Osteoblast (primary cell): ENCODE data around the gene KNSTRN. TPM values are rescaled to one million over a fixed set of nuclear protein-coding genes. Genes with fewer than 3 reads are reported as not detected.
A peak's percentile ranks its signal among the peaks of the same experiment; 100 is the strongest.

Experiments used
- DNase-seq: peaks from one replicate; pipeline ENCODE4 v3.0.0; 2011; ENCODE audit warnings: low spot score, mixed read lengths; ENCODE audit not compliant: insufficient read length; ENCODE audit errors: missing footprints
- H2AFZ ChIP-seq: 2 replicates; pipeline ENCODE4 v1.6.0; 2011; ENCODE audit warnings: mild to moderate bottlenecking, low read length
- H3K27ac ChIP-seq: 2 replicates; pipeline ENCODE4 v1.5.1; 2011; ENCODE audit warnings: mild to moderate bottlenecking, low read depth, low read length, moderate library complexity
- H3K27me3 ChIP-seq: 2 replicates; pipeline ENCODE4 v1.6.0; 2012; ENCODE audit warnings: mild to moderate bottlenecking, control low read depth, inconsistent platforms, low read length, moderate library complexity; ENCODE audit not compliant: insufficient read depth
- H3K36me3 ChIP-seq: 2 replicates; pipeline ENCODE4 v1.5.1; 2011; ENCODE audit warnings: mild to moderate bottlenecking, low read length, control low read depth, moderate library complexity; ENCODE audit not compliant: insufficient read depth
- H3K4me1 ChIP-seq: 2 replicates; pipeline ENCODE4 v1.5.1; 2011; ENCODE audit warnings: mild to moderate bottlenecking, low read length, control low read depth, moderate library complexity; ENCODE audit not compliant: insufficient read depth
- H3K4me2 ChIP-seq: 2 replicates; pipeline ENCODE4 v1.6.0; 2011; ENCODE audit warnings: mild to moderate bottlenecking, low read length; ENCODE audit not compliant: insufficient read depth
- H3K4me3 ChIP-seq: fragments of 200-600 bp; sonication (generic); 3 replicates; pipeline ENCODE4 v1.5.1; 2012; ENCODE audit warnings: mild to moderate bottlenecking, low read length, inconsistent platforms; ENCODE audit not compliant: insufficient read depth
- H3K79me2 ChIP-seq: 2 replicates; pipeline ENCODE4 v1.6.0; 2012; ENCODE audit warnings: mild to moderate bottlenecking, low read length, control low read depth, inconsistent platforms; ENCODE audit not compliant: insufficient read depth
- H3K9me3 ChIP-seq: 2 replicates; pipeline ENCODE4 v1.5.1; 2011; ENCODE audit warnings: low read depth, low read length, control low read depth
- H4K20me1 ChIP-seq: 2 replicates; pipeline ENCODE4 v1.6.0; 2012; ENCODE audit warnings: mild to moderate bottlenecking, low read length, control low read depth; ENCODE audit not compliant: insufficient read depth
- total RNA-seq: library from RNA; depleted of rRNA; stranded (reverse); fragments of >200 nt; gene quantifications from 2 replicates; pipeline ENCODE4 v1.2.3, GENCODE V29; 2012
- TF ChIP-seq, protein P1 (sequence below): IDR thresholded peaks from 2 replicates; pipeline ENCODE4 v1.5.1; 2011; ENCODE audit warnings: mild to moderate bottlenecking, low read depth, low read length, moderate library complexity; ENCODE audit errors: extremely low read depth

KNSTRN gene
- total RNA-seq, 1 donor = 19.9 TPM

DNA sequence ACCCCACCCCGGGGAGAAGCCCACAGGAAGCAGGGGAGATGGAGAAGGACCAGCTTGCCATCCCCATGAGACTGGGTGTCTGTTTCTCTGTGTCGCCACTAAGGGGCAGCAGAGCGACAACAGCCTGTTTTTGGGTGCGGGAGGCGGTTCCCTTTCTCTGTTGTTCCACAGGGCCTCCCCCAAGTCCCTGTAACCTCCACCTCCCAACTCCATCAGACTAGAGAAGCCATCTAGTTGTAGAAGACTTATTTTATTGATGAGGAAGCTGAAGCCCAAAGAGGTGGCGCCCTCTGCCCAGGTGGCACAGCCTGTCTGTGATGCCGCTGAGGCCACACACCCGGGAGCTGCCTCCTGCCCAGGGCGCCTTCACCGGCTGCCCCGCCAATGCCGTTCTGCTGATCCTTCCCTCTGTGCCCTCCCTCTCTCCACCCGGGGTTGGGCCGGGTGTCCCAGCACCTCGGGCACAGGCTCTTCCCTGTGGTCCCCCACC is 37.8 kb upstream of the KNSTRN start:
- peak; percentile 97 for DNase-seq
- TF ChIP-seq, protein P1, sequence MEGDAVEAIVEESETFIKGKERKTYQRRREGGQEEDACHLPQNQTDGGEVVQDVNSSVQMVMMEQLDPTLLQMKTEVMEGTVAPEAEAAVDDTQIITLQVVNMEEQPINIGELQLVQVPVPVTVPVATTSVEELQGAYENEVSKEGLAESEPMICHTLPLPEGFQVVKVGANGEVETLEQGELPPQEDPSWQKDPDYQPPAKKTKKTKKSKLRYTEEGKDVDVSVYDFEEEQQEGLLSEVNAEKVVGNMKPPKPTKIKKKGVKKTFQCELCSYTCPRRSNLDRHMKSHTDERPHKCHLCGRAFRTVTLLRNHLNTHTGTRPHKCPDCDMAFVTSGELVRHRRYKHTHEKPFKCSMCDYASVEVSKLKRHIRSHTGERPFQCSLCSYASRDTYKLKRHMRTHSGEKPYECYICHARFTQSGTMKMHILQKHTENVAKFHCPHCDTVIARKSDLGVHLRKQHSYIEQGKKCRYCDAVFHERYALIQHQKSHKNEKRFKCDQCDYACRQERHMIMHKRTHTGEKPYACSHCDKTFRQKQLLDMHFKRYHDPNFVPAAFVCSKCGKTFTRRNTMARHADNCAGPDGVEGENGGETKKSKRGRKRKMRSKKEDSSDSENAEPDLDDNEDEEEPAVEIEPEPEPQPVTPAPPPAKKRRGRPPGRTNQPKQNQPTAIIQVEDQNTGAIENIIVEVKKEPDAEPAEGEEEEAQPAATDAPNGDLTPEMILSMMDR = peak; percentile 72

DNA sequence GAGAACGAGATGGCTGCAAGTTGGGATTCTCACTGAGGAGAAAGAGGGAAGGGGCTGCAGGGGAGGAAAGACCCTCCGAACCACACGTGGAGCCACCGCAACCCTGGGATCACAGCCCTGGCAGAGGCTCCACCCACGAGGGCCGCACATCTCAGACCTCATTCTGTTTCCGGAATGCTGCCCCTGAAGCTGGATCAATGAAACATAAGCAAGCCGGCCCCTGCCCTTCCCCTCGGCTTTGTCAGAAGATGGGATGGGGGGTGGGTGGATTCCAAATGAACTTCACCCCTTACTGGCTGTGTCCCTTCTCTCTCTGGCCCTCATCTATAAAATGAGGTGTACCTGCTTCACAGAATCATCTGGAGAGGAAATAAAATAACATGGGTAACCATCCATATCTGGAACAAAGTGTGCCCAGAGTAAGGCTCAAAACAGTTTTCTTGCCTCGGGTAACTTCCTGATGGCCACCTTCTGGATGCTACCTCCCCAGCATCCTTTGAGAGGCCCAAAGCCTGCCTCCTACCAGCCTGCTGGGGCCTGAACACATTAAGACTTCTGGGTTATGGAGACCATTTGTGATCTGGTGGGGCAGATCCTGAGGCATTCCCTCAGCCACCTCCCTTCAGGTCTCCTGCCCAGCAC is 37.2 kb upstream of the KNSTRN start:
- no peaks in the 10 kb centered on the region for H3K36me3 ChIP-seq
- no peaks in the 10 kb centered on the region for H3K27me3 ChIP-seq
- H3K27ac ChIP-seq = peak overlapping the region; percentile 99

More for the DNA sequence above, 37.8 kb upstream of the KNSTRN start:
- peaks cover 4% of the 10 kb centered on the region for H3K79me2 ChIP-seq
- peak overlapping the region; percentile 60 for H2AFZ ChIP-seq
- no peaks in the 10 kb centered on the region for H4K20me1 ChIP-seq
- peak overlapping the region; percentile 99 for H3K27ac ChIP-seq
- H3K9me3 ChIP-seq = no peaks in the 10 kb centered on the region
- H3K27me3 ChIP-seq = no peaks in the 10 kb centered on the region
- H3K4me1 ChIP-seq = peaks cover 45% of the 10 kb centered on the region
- H3K36me3 ChIP-seq = no peaks in the 10 kb centered on the region
- H3K4me2 ChIP-seq = no peak overlapping the region
- H3K4me3 ChIP-seq = no peak overlapping the region

DNA sequence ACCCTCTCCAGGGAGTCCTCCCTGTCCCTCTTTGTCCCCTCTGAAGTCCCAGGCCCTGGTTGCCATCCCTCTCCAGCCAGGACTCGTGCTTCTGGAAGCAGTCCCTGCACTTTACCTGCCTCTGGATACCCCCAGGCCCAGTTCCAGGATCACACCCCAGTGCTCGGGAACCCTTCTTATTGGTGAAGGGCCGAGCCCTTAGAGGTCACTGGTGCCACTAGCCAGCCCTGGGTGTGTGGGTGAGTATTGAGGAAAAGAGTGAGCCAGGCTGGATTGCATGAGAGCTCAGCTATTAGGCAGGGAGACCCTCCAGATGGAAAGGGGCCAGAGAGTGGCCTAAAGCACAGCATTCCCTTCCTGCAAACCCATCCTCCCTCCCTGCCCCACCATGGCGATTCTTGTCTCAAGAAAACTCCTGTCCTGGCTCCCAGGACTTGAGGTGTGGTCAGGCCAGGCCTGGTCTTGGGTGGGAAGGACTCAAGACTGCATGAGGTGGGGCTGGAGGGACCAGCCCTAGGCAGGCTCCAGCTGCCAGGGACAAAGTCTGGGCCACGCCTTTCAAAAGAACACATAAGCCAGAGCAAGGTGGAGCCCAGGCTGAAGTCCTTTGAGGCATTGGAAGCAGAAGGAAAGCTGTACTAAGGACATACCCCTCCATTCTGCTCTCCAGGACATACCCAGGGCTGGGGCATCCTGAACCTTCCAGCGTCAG is 36.5 kb upstream of the KNSTRN start:
- no peak overlapping the region for H3K4me3 ChIP-seq
- H3K36me3 ChIP-seq = no peaks in the 10 kb centered on the region
- H4K20me1 ChIP-seq = no peaks in the 10 kb centered on the region
- no peaks in the 10 kb centered on the region for H3K27me3 ChIP-seq
- H3K79me2 ChIP-seq = no peaks in the 10 kb centered on the region
- DNase-seq = no peak
- H3K9me3 ChIP-seq = no peaks in the 10 kb centered on the region
- TF ChIP-seq, protein P1 = no peak
- H2AFZ ChIP-seq = no peak overlapping the region
- peaks cover 32% of the 10 kb centered on the region for H3K4me1 ChIP-seq
- no peak overlapping the region for H3K4me2 ChIP-seq
- H3K27ac ChIP-seq = no peak overlapping the region

More for the DNA sequence above, 37.2 kb upstream of the KNSTRN start:
- Histone ChIP-seq H3K4me2 (no peak overlapping the region), H3K79me2 (no peaks in the 10 kb centered on the region), H3K4me1 (peaks cover 39% of the 10 kb centered on the region), H3K4me3 (no peak overlapping the region), H4K20me1 (no peaks in the 10 kb centered on the region), H3K9me3 (no peaks in the 10 kb centered on the region), H2AFZ (no peak overlapping the region)
- TF ChIP-seq, protein P1 = no peak
- no peak for DNase-seq
